Ectodermal cell (in vitro differentiated cells): ENCODE results near the gene CELA2B.
A peak's percentile ranks its signal among the peaks of the same experiment; 100 is the strongest.
"Not testable (repeated sequence)": the region's sequence is repeated elsewhere in the genome, so short reads cannot be mapped to it uniquely, and the experiment has no call there.

ENCODE experiments used
- H3K27ac ChIP-seq: 2 replicates; pipeline ENCODE4 v1.7.0; 2013; ENCODE audit warnings: mild to moderate bottlenecking, low read depth, low read length; ENCODE audit not compliant: insufficient read depth, poor library complexity, severe bottlenecking
- H3K27me3 ChIP-seq: 2 replicates; pipeline ENCODE4 v1.7.0; 2013; ENCODE audit warnings: mild to moderate bottlenecking, low read length; ENCODE audit not compliant: insufficient read depth, control insufficient read depth, poor library complexity, severe bottlenecking
- H3K36me3 ChIP-seq: one replicate; pipeline ENCODE4 v1.7.0; 2013; ENCODE audit warnings: low read length; ENCODE audit not compliant: control insufficient read depth, insufficient read depth
- H3K4me1 ChIP-seq: one replicate; pipeline ENCODE4 v1.7.0; 2013; ENCODE audit warnings: low read length; ENCODE audit not compliant: control insufficient read depth, insufficient read depth
- H3K4me3 ChIP-seq: 2 replicates; pipeline ENCODE4 v1.7.0; 2013; ENCODE audit warnings: low read depth, low read length, control low read depth; ENCODE audit not compliant: insufficient read depth
- H3K9me3 ChIP-seq: 2 replicates; pipeline ENCODE4 v1.7.0; 2013; ENCODE audit warnings: mild to moderate bottlenecking, low read length, moderate library complexity; ENCODE audit not compliant: control insufficient read depth
- WGBS, 2 experiments: methylation state at CpG; one replicate each; pipeline ENCODE4 v1.1.7; 2013; ENCODE audit warnings: missing lambda C conversion rate in 2 of 2; 5-methylcytosine and 5-hydroxymethylcytosine counted together

CELA2B gene

GRCh38 chr1:15513192-15513591, 37.3 kb downstream of the CELA2B start:
- no peak overlapping the region for H3K4me3 ChIP-seq
- H3K36me3 ChIP-seq = no peaks in the 10 kb centered on the region
- no peaks in the 10 kb centered on the region for H3K4me1 ChIP-seq
- no peak overlapping the region for H3K27ac ChIP-seq
- no peaks in the 10 kb centered on the region for H3K27me3 ChIP-seq
- 89 to 90% methylated on average over 4 of the region's 4 CpGs for WGBS, 2 experiments
- H3K9me3 ChIP-seq = no peaks in the 10 kb centered on the region

- 90 to 93% methylated on average over 3 of the region's 3 CpGs for WGBS, 2 experiments
- Histone ChIP-seq H3K4me3 (no peak overlapping the region), H3K36me3 (no peaks in the 10 kb centered on the region), H3K9me3 (no peaks in the 10 kb centered on the region), H3K27ac (no peak overlapping the region), H3K4me1 (no peaks in the 10 kb centered on the region), H3K27me3 (no peaks in the 10 kb centered on the region)
Observed at GRCh38 chr1:15513919-15514318, 38.0 kb downstream of the CELA2B start.

DNA sequence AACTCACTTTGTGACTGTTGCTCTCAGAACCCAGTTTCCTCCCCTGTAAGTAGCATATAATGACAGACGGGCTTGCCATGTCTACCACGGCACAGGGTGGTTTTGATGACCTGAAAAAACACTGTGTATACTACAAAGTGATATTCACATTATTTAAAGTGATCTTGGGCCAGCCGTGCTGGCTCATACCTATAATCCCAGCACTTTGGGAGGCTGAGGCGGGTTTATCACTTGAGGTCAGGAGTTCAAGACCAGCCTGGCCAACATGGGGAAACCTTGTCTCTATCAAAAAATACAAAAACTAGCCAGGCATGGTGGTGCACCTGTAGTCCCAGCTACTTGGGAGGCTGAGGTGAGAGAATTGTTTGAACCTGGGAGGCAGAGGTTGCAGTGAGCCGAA, 38.7 kb downstream of the CELA2B start:
- H3K4me1 ChIP-seq, H3K9me3 ChIP-seq, H3K27me3 ChIP-seq, H3K4me3 ChIP-seq, H3K27ac ChIP-seq, H3K36me3 ChIP-seq: not testable (repeated sequence)
- 94 to 95% methylated on average over 4 of the region's 5 CpGs for WGBS, 2 experiments

DNA sequence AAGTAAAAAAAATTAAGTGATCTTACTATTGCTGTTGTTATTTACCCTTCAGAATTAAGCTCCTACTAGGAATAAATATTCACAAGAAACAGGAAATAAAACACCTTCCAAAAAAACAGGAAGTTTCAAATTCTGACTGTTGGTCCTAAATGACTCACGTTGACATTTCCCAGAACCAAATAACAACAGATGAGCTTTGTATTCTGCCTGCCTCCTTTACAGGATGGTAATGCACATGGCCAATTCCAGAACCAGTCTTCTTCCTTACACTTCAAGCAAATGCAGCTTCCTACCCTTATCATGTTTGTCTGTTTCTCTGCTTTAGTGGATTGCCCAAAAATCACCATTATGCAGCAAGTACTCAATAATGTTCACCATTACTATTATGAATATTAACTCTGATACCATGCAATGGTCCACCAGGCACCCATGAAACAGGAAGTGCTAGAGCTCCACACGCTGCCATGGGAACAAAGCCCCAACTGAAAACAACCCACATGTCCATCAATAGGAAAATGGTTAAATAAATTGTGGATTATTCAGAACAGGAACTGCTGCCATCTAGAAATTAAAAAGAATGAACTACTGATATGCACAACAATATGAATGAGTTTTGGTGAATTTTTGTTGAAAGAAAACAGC, 39.2 kb downstream of the CELA2B start:
- Histone ChIP-seq H3K36me3 (no peaks in the 10 kb centered on the region), H3K27ac (no peak overlapping the region), H3K4me3 (no peak overlapping the region), H3K9me3 (no peaks in the 10 kb centered on the region), H3K27me3 (no peaks in the 10 kb centered on the region), H3K4me1 (no peaks in the 10 kb centered on the region)
- WGBS, 2 experiments = 95 to 96% methylated on average over 1 of the region's 2 CpGs

GRCh38 chr1:15519625-15520024, 43.7 kb downstream of the CELA2B start:
- no peaks in the 10 kb centered on the region for H3K27me3 ChIP-seq
- peaks cover 4% of the 10 kb centered on the region for H3K4me1 ChIP-seq
- WGBS, 2 experiments = 90 to 94% methylated on average over 3 of the region's 3 CpGs
- H3K9me3 ChIP-seq = no peaks in the 10 kb centered on the region
- H3K4me3 ChIP-seq = no peak overlapping the region
- H3K27ac ChIP-seq = no peak overlapping the region
- H3K36me3 ChIP-seq = no peaks in the 10 kb centered on the region

DNA sequence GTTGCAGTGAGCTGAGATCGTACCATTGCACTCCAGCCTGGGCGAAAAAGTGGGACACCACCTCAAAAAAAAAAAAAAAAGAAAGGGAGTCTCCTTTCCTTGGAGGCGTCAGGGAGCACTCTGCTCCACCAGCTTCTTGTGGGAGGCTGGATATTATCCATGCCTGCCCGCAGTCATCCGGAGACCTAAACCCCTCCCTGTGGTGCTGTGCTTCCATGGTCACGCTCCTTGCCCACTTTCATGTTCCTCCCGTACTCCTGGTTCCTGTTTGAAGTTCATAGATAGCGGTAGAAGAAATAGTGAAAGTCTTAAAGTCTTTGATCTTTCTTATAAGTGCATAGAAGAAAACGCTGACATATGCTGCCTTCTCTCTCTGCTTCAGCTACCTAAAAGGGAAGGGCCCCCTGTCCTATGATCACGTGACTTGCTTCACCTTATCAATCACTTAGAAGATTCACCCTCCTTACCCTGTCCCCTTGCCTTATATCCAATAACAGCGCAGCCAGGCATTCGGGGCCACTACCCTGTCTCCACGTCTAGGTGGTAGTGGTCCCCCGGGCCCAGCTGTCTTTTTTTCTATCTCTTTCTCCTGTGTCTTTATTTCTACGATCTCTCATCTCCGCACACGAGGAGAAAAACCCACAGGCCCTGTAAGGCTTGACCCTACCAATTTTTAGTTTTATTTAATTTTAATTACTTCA, 45.5 kb downstream of the CELA2B start:
- H3K27ac ChIP-seq, H3K27me3 ChIP-seq, H3K4me3 ChIP-seq, H3K36me3 ChIP-seq, H3K9me3 ChIP-seq: not testable (repeated sequence)
- 93 to 96% methylated on average over 16 to 17 of the region's 17 CpGs for WGBS, 2 experiments
- peaks cover 11% of the 10 kb centered on the region for H3K4me1 ChIP-seq

GRCh38 chr1:15522551-15522950, 46.6 kb downstream of the CELA2B start:
- no peaks in the 10 kb centered on the region for H3K27me3 ChIP-seq
- H3K36me3 ChIP-seq = no peaks in the 10 kb centered on the region
- no peak overlapping the region for H3K4me3 ChIP-seq
- H3K27ac ChIP-seq = no peak overlapping the region
- H3K4me1 ChIP-seq = peaks cover 13% of the 10 kb centered on the region
- H3K9me3 ChIP-seq = no peaks in the 10 kb centered on the region
- WGBS, 2 experiments = 96 to 98% methylated on average over 4 of the region's 4 CpGs

GRCh38 chr1:15523104-15524020, 47.5 kb downstream of the CELA2B start:
- H3K27ac ChIP-seq = peak overlapping the region; percentile 92
- H3K9me3 ChIP-seq = no peaks in the 10 kb centered on the region
- WGBS, 2 experiments = 43 to 46% methylated on average over 18 of the region's 18 CpGs
- no peaks in the 10 kb centered on the region for H3K27me3 ChIP-seq
- H3K4me1 ChIP-seq = peaks cover 16% of the 10 kb centered on the region
- H3K36me3 ChIP-seq = no peaks in the 10 kb centered on the region
- peak overlapping the region; percentile 80 for H3K4me3 ChIP-seq

DNA sequence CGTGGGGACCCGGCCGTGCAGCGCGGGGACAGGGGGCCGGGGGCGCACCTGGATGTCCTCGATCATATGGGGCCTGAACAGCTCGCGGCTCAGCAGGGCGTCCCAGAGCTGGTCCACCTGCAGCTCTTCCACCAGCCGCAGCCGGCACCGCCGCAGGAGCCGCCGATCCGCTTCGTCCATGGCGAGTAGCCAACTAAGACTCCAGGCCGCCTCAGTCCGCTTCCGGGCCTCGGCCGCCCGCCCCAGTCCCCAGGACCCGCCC, 48.0 kb downstream of the CELA2B start, which contains the start of gene CASP9:
TSS of gene CASP9 (minus strand) at position 195 of the 262 bp plus-strand sequence. CDS start at position 180, 15 bp downstream.
- no peaks in the 10 kb centered on the region for H3K27me3 ChIP-seq
- H3K4me1 ChIP-seq = peaks cover 16% of the 10 kb centered on the region
- H3K9me3 ChIP-seq = no peaks in the 10 kb centered on the region
- WGBS, 2 experiments = 0 to 1% methylated on average over 27 of the region's 27 CpGs
- H3K4me3 ChIP-seq = peak within 1 kb of the TSS; percentile 80
- H3K36me3 ChIP-seq = no peaks in the 10 kb centered on the region
- peak within 1 kb of the TSS; percentile 98 for H3K27ac ChIP-seq
